Panc1 (cell line): ENCODE measurements around the gene NDUFA13. TPM values are rescaled to one million over a fixed set of nuclear protein-coding genes. Genes with fewer than 3 reads are reported as not detected.

Experiments
- ATAC-seq: fragments of 200-7000 bp; cut with Tn5 transposase; 2 replicates; pipeline ENCODE4 v1.9.1; 2020; ENCODE audit warnings: mild to moderate bottlenecking, moderate library complexity
- BruUV-seq: library from RNA; stranded (reverse); fragments of 400-500 nt; replicated peaks from 2 replicates; lab custom pipeline; 2021; lab: Mats Ljungman, UMichigan
- CTCF ChIA-PET: fragments of 300-600 bp; sonication (Branson Sonifier 250); formaldehyde crosslinking; loops from one replicate; lab custom pipeline; 2022; ENCODE audit warnings: antibody characterized with exemption; lab: Charles Lee
- POLR2A ChIA-PET: fragments of 300-600 bp; sonication (Branson Sonifier 250); formaldehyde crosslinking; loops from one replicate; lab custom pipeline; 2022; ENCODE audit warnings: antibody characterized with exemption; lab: Charles Lee
- DNase-seq: peaks from one replicate; pipeline ENCODE4 v3.0.0-alpha.2; 2010; ENCODE audit warnings: low read depth, low spot score
- H3K27ac ChIP-seq: 2 replicates; pipeline ENCODE4 v1.5.1; 2011; ENCODE audit warnings: mild to moderate bottlenecking, low read length, inconsistent platforms
- H3K27me3 ChIP-seq: fragments of 200-500 bp; sonication (Bioruptor generic); 2 replicates; pipeline ENCODE4 v1.6.0; 2014; ENCODE audit warnings: low read length, inconsistent platforms; ENCODE audit not compliant: control insufficient read depth, insufficient read depth
- H3K36me3 ChIP-seq: fragments of 200-500 bp; sonication (Bioruptor generic); 2 replicates; pipeline ENCODE4 v1.5.1; 2014; ENCODE audit warnings: inconsistent platforms, mild to moderate bottlenecking, low read length, moderate library complexity; ENCODE audit not compliant: control insufficient read depth, insufficient read depth
- H3K4me1 ChIP-seq: 2 replicates; pipeline ENCODE4 v1.5.1; 2011; ENCODE audit warnings: inconsistent platforms, mild to moderate bottlenecking, low read length, moderate library complexity; ENCODE audit not compliant: control insufficient read depth, insufficient read depth
- H3K4me3 ChIP-seq, 2 experiments: 2 replicates each; pipeline ENCODE4 v1.5.1; 2011 to 2012; ENCODE audit warnings: low read depth in 2 of 2, low read length in 2 of 2, mild to moderate bottlenecking in 2 of 2, inconsistent platforms in 1 of 2, moderate library complexity in 1 of 2
- H3K9me3 ChIP-seq: fragments of 200-500 bp; sonication (Bioruptor generic); 2 replicates; pipeline ENCODE4 v1.5.1; 2014; ENCODE audit warnings: low read depth, mild to moderate bottlenecking, inconsistent platforms, low read length, moderate library complexity; ENCODE audit not compliant: control insufficient read depth, insufficient read depth
- POLR2AphosphoS5 ChIP-seq: IDR thresholded peaks from 2 replicates; pipeline ENCODE4 v1.6.1; 2012; ENCODE audit warnings: mild to moderate bottlenecking, low read depth, low read length, moderate library complexity
- SIN3A ChIP-seq: IDR thresholded peaks from 2 replicates; pipeline ENCODE4 v1.6.1; 2012; ENCODE audit warnings: low read depth, mild to moderate bottlenecking, low read length, moderate library complexity, borderline replicate concordance; ENCODE audit not compliant: insufficient read depth
- TCF7L2 ChIP-seq: IDR thresholded peaks from 2 replicates; pipeline ENCODE4 v1.6.1; 2011; ENCODE audit warnings: mild to moderate bottlenecking, low read depth, low read length, inconsistent platforms
- in situ Hi-C: cut with HindIII; loops from 2 replicates; pipeline ENCODE4 v1.10.0; 2016; ENCODE audit warnings: low sequenced_read_pairs, low pct_unique_long_range_greater_than_20kb
- intact Hi-C: fragments of 100-400 bp; cut with micrococcal nuclease; formaldehyde crosslinking; loops from one replicate; pipeline ENCODE4 v1.10.0; 2022; ENCODE audit not compliant: unreplicated experiment
- total RNA-seq: library from RNA; stranded (reverse); gene quantifications from one replicate; pipeline ENCODE4 v1.2.1, GENCODE V29; 2021; ENCODE audit not compliant: unreplicated experiment
- TF ChIP-seq, protein P1 (sequence below): fragments of 450-650 bp; IDR thresholded peaks from 2 replicates; pipeline ENCODE4 v1.5.1; 2017; ENCODE audit warnings: mild to moderate bottlenecking
- TF ChIP-seq, protein P2 (sequence below), 2 experiments: IDR thresholded peaks; 2 replicates each; pipeline ENCODE4 v1.6.1; 2011 to 2012; ENCODE audit warnings: low read depth in 2 of 2, control low read depth in 1 of 2, low read length in 1 of 2, mild to moderate bottlenecking in 1 of 2, moderate library complexity in 1 of 2; ENCODE audit not compliant: insufficient read depth in 1 of 2

NDUFA13 gene
- total RNA-seq, 1 experiment from 2014 or later: 287 TPM

DNA sequence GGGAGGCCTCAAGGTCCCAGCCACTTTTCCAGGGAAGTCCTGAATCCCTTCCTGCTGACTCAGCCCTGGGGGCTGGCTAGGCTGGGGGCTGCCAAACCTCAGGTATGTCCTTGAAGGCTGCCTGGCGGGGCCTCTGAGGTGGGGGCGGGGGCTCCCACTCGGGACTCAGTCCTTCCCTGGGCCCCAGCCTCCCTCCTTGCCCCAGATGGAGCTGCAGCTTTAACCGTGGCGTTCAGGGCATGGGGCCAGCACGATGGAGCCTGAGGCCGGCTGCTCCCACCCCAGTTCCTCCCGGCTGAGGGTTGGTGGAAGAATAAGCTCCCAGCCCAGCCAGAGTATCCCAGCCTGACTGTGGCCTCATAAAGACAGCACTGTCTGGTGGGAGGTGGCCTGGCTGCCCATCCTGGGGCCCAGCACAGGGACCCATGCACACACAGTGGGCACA is 34.5 kb downstream of the NDUFA13 start:
- DNase-seq (no peak), ATAC-seq (no peak; the same call in 1 of the 2 replicates)
- no TSS peak for BruUV-seq
- intact Hi-C loops: no loop called here
- ChIA-PET POLR2A (no interaction called here), CTCF (no interaction called here)
- no peaks in the 10 kb centered on the region for H3K27me3 ChIP-seq
- no peak overlapping the region for H3K27ac ChIP-seq
- no peaks in the 10 kb centered on the region for H3K9me3 ChIP-seq
- no peak overlapping the region for H3K4me3 ChIP-seq
- in situ Hi-C loops: no loop called here
- H3K4me1 ChIP-seq: no peaks in the 10 kb centered on the region
- TF ChIP-seq POLR2AphosphoS5: no peak
- no peak for TF ChIP-seq TCF7L2
- TF ChIP-seq, protein P1, sequence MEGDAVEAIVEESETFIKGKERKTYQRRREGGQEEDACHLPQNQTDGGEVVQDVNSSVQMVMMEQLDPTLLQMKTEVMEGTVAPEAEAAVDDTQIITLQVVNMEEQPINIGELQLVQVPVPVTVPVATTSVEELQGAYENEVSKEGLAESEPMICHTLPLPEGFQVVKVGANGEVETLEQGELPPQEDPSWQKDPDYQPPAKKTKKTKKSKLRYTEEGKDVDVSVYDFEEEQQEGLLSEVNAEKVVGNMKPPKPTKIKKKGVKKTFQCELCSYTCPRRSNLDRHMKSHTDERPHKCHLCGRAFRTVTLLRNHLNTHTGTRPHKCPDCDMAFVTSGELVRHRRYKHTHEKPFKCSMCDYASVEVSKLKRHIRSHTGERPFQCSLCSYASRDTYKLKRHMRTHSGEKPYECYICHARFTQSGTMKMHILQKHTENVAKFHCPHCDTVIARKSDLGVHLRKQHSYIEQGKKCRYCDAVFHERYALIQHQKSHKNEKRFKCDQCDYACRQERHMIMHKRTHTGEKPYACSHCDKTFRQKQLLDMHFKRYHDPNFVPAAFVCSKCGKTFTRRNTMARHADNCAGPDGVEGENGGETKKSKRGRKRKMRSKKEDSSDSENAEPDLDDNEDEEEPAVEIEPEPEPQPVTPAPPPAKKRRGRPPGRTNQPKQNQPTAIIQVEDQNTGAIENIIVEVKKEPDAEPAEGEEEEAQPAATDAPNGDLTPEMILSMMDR: no peak
- TF ChIP-seq, protein P2, sequence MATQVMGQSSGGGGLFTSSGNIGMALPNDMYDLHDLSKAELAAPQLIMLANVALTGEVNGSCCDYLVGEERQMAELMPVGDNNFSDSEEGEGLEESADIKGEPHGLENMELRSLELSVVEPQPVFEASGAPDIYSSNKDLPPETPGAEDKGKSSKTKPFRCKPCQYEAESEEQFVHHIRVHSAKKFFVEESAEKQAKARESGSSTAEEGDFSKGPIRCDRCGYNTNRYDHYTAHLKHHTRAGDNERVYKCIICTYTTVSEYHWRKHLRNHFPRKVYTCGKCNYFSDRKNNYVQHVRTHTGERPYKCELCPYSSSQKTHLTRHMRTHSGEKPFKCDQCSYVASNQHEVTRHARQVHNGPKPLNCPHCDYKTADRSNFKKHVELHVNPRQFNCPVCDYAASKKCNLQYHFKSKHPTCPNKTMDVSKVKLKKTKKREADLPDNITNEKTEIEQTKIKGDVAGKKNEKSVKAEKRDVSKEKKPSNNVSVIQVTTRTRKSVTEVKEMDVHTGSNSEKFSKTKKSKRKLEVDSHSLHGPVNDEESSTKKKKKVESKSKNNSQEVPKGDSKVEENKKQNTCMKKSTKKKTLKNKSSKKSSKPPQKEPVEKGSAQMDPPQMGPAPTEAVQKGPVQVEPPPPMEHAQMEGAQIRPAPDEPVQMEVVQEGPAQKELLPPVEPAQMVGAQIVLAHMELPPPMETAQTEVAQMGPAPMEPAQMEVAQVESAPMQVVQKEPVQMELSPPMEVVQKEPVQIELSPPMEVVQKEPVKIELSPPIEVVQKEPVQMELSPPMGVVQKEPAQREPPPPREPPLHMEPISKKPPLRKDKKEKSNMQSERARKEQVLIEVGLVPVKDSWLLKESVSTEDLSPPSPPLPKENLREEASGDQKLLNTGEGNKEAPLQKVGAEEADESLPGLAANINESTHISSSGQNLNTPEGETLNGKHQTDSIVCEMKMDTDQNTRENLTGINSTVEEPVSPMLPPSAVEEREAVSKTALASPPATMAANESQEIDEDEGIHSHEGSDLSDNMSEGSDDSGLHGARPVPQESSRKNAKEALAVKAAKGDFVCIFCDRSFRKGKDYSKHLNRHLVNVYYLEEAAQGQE (IDR thresholded peaks at IDR 0.05; ENCODE audit: insufficient read depth in 1 of 2, low read depth in 2 of 2, low read length in 1 of 2): no peak
- TF ChIP-seq SIN3A: no peak
- H3K36me3 ChIP-seq: no peaks in the 10 kb centered on the region

DNA sequence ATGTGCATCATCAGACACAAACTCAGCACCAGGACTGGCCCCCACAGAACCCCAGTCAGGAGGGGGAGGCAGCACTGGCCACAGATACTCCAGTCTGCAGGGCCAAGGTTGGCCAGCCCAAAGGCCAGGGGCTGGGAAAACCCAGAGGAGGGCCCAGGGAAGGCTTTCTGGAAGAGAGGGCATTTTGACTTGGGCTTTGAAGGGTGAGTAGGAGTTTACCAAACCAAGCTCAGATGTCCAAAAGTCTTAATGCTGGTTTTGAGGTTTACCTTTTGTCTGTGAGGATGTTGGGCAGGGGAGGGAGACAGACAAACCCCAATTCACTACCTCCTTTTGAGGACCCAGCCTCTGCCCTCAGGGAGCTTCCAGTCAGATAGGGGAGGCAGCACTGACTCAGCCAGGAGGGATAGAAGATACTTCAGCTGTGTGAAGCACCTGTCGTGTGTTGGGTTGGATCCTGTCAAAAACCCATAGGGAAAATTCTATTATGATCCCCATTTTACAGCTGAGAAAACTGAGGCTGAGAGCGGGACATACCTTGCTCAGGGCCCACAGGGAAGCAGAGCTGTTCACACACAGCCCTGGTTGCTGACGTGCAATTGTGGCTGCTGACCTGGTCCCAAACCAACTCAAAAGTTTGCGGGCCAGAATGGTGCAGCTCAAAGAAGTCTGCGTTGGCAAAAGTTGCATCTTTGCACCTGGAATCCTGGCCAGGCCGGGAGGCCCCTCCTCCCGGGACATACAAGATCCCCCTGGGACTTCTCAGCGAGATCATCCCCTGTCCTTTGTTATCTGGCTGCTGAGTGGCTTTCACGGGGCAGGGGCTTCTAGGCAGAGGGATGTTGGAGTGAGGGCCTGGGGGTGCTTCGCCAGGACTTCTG is 35.2 kb downstream of the NDUFA13 start:
- BruUV-seq: no TSS peak
- ChIA-PET POLR2A (no interaction called here), CTCF (interaction anchor here (0.7 to 1.6 kb wide), 2 partner anchors 8 to 19 kb away, joined by 3 read pairs; no protein-coding TSS in a partner anchor)
- no peaks in the 10 kb centered on the region for H3K27me3 ChIP-seq
- in situ Hi-C loops: no loop called here
- no peaks in the 10 kb centered on the region for H3K36me3 ChIP-seq
- ATAC-seq (no peak), DNase-seq (no peak)
- TF ChIP-seq SIN3A: no peak
- no peak for TF ChIP-seq TCF7L2
- no peak for TF ChIP-seq POLR2AphosphoS5
- TF ChIP-seq, protein P1: no peak
- TF ChIP-seq, protein P2 (IDR thresholded peaks at IDR 0.05; ENCODE audit: insufficient read depth in 1 of 2, low read depth in 2 of 2, low read length in 1 of 2): no peak
- no peak overlapping the region for H3K4me3 ChIP-seq
- intact Hi-C loops: no loop called here
- no peaks in the 10 kb centered on the region for H3K4me1 ChIP-seq
- no peaks in the 10 kb centered on the region for H3K9me3 ChIP-seq
- no peak overlapping the region for H3K27ac ChIP-seq
